Measurements from ENCODE around the gene THSD4. TPM values are rescaled to one million over a fixed set of nuclear protein-coding genes. Genes with fewer than 3 reads are reported as not detected.

Gene THSD4
- total and polyA plus RNA-seq, 7 donors: 0.21 to 3.1 (median 1.8) TPM

GRCh38 chr15:71568227-71568626, 453.0 kb downstream of the THSD4 start:
- intact Hi-C loops (cut with DNase I): loop anchor here in 1 of 2 donors (10.0 kb wide), 1 partner anchor 167 kb away; no protein-coding TSS in a partner anchor
- Histone ChIP-seq H3K4me3 (no peak overlapping the region), H3K36me3 (ENCODE audit: insufficient read depth in 1 of 2, low read depth in 1 of 2) (no peaks in the 10 kb centered on the region), H3K27me3 (ENCODE audit: insufficient read depth in 3 of 3, low read length in 2 of 3) (no peaks in the 10 kb centered on the region), H3K27ac (no peak overlapping the region), H3K9me3 (no peaks in the 10 kb centered on the region), H3K4me1 (no peaks in the 10 kb centered on the region)
- DNase-seq (no peak), ATAC-seq (no peak)
- WGBS, 3 donors: 64 to 73% (median 65%) methylated on average over 1 of the region's 1 CpG
- TF ChIP-seq CTCF (IDR thresholded peaks at IDR 0.05): no peak

- ATAC-seq: no peak
- Histone ChIP-seq H3K36me3 (ENCODE audit: insufficient read depth in 1 of 2, low read depth in 1 of 2) (no peaks in the 10 kb centered on the region), H3K9me3 (no peaks in the 10 kb centered on the region), H3K27me3 (ENCODE audit: insufficient read depth in 3 of 3, low read length in 2 of 3) (no peaks in the 10 kb centered on the region), H3K4me3 (no peak overlapping the region), H3K4me1 (no peaks in the 10 kb centered on the region), H3K27ac (no peak overlapping the region)
- intact Hi-C loops (cut with DNase I): loop anchor here in 1 of 2 donors (5.0 kb wide), 1 partner anchor 162 kb away; no protein-coding TSS in a partner anchor
- DNase-seq: no peak
- TF ChIP-seq CTCF (IDR thresholded peaks at IDR 0.05): no peak
- 85 to 86% (median 85%) methylated on average over 7 of the region's 7 CpGs for WGBS, 3 donors
Observed at GRCh38 chr15:71570736-71571135, 455.5 kb downstream of the THSD4 start.

- no peaks in the 10 kb centered on the region for H3K27me3 ChIP-seq (ENCODE audit: insufficient read depth in 3 of 3, low read length in 2 of 3)
- H3K4me1 ChIP-seq: no peaks in the 10 kb centered on the region
- no peak for TF ChIP-seq CTCF (IDR thresholded peaks at IDR 0.05)
- ATAC-seq (no peak), DNase-seq (no peak)
- H3K9me3 ChIP-seq: no peaks in the 10 kb centered on the region
- H3K27ac ChIP-seq: no peak overlapping the region
- 65 to 79% (median 71%) methylated on average over 1 of the region's 1 CpG for WGBS, 3 donors
- H3K36me3 ChIP-seq (ENCODE audit: insufficient read depth in 1 of 2, low read depth in 1 of 2): no peaks in the 10 kb centered on the region
- intact Hi-C loops (cut with DNase I): loop anchor here in 1 of 2 donors (5.0 kb wide), 1 partner anchor 161 kb away; no protein-coding TSS in a partner anchor
- H3K4me3 ChIP-seq: no peak overlapping the region
Observed at GRCh38 chr15:71571641-71572040, 456.4 kb downstream of the THSD4 start.

- DNase-seq (no peak), ATAC-seq (peak in 1 of 4 donors; percentile 26)
- Histone ChIP-seq H3K27ac (no peak overlapping the region), H3K4me3 (no peak overlapping the region), H3K36me3 (ENCODE audit: insufficient read depth in 1 of 2, low read depth in 1 of 2) (no peaks in the 10 kb centered on the region), H3K27me3 (ENCODE audit: insufficient read depth in 3 of 3, low read length in 2 of 3) (no peaks in the 10 kb centered on the region), H3K9me3 (no peaks in the 10 kb centered on the region), H3K4me1 (no peaks in the 10 kb centered on the region)
- 46 to 67% (median 55%) methylated on average over 5 of the region's 5 CpGs for WGBS, 3 donors
- TF ChIP-seq CTCF (IDR thresholded peaks at IDR 0.05): no peak
- intact Hi-C loops (cut with DNase I): loop anchor here in 1 of 2 donors (5.0 kb wide), 1 partner anchor 160 kb away; no protein-coding TSS in a partner anchor
Observed at GRCh38 chr15:71572452-71573053, 457.3 kb downstream of the THSD4 start.
